CD8-positive, alpha-beta memory T cell (primary cell): Measurements from ENCODE around the gene NTN3. TPM values are rescaled to one million over a fixed set of nuclear protein-coding genes. Genes with fewer than 3 reads are reported as not detected.
"Not testable (repeated sequence)": the region's sequence is repeated elsewhere in the genome, so short reads cannot be mapped to it uniquely, and the experiment has no call there.

Source experiments
- CTCF ChIA-PET: fragments of 350-600 bp; sonication (Branson Sonifier 250); formaldehyde crosslinking; loops from one replicate; lab custom pipeline; 2021; ENCODE audit warnings: antibody characterized with exemption; lab: Charles Lee
- POLR2A ChIA-PET: fragments of 350-600 bp; sonication (Branson Sonifier 250); formaldehyde crosslinking; loops from one replicate; lab custom pipeline; 2021; ENCODE audit warnings: antibody characterized with exemption; lab: Charles Lee
- DNase-seq, 5 donors: peaks; one replicate each; pipeline versions ENCODE4 v3.0.0 to v3.0.0-alpha.2; 2020 to 2022; ENCODE audit warnings: mixed read lengths in 1 of 5
- H3K27ac ChIP-seq: one replicate; pipeline ENCODE4 v1.7.0; 2013; ENCODE audit warnings: low read depth, mild to moderate bottlenecking, low read length, moderate library complexity
- H3K27me3 ChIP-seq: 2 replicates; pipeline ENCODE4 v1.7.0; 2013; ENCODE audit warnings: low read length, mild to moderate bottlenecking; ENCODE audit not compliant: insufficient read depth, poor library complexity, severe bottlenecking
- H3K36me3 ChIP-seq: 2 replicates; pipeline ENCODE4 v1.7.0; 2013; ENCODE audit warnings: mild to moderate bottlenecking, low read length, moderate library complexity; ENCODE audit not compliant: insufficient read depth
- H3K4me1 ChIP-seq: 2 replicates; pipeline ENCODE4 v1.7.0; 2013; ENCODE audit warnings: mild to moderate bottlenecking, low read length, moderate library complexity; ENCODE audit not compliant: insufficient read depth
- H3K4me3 ChIP-seq: 2 replicates; pipeline ENCODE4 v1.7.0; 2013; ENCODE audit warnings: mild to moderate bottlenecking, low read length
- H3K9me3 ChIP-seq: 2 replicates; pipeline ENCODE4 v1.7.0; 2013; ENCODE audit warnings: mild to moderate bottlenecking, low read length
- H3K27ac Mint-ChIP-seq, 8 donors: one replicate each; pipeline ENCODE4 v1.8.0; 2020 to 2021; ENCODE audit warnings: mixed read lengths in 8 of 8, mild to moderate bottlenecking in 6 of 8, inconsistent platforms in 3 of 8, moderate library complexity in 3 of 8
- H3K27me3 Mint-ChIP-seq, 2 donors: one replicate each; pipeline ENCODE4 v1.8.0; 2020 to 2021; ENCODE audit warnings: mixed read lengths in 2 of 2, mild to moderate bottlenecking in 1 of 2, moderate library complexity in 1 of 2
- H3K36me3 Mint-ChIP-seq, 3 donors: one replicate each; pipeline ENCODE4 v1.8.0; 2020 to 2021; ENCODE audit warnings: mixed read lengths in 3 of 3, inconsistent platforms in 1 of 3, mild to moderate bottlenecking in 1 of 3
- H3K4me1 Mint-ChIP-seq, 3 donors: one replicate each; pipeline ENCODE4 v1.8.0; 2020 to 2021; ENCODE audit warnings: mixed read lengths in 3 of 3, inconsistent platforms in 1 of 3, mild to moderate bottlenecking in 1 of 3
- H3K4me3 Mint-ChIP-seq, 7 donors: one replicate each; pipeline ENCODE4 v1.8.0; 2020 to 2021; ENCODE audit warnings: mixed read lengths in 7 of 7, mild to moderate bottlenecking in 6 of 7, moderate library complexity in 4 of 7, inconsistent platforms in 2 of 7
- H3K9me3 Mint-ChIP-seq, 5 donors: one replicate each; pipeline ENCODE4 v1.8.0; 2020 to 2022; ENCODE audit warnings: mixed read lengths in 5 of 5, mild to moderate bottlenecking in 3 of 5, moderate library complexity in 2 of 5, inconsistent platforms in 1 of 5
- polyA plus RNA-seq: library from polyadenylated mRNA; unstranded; fragments of 300-500 nt; fragmentation: Illumina TruSeq; gene quantifications from one replicate; pipeline ENCODE4 v1.2.3, GENCODE V29; 2021
- total RNA-seq, 2 experiments: library from RNA; stranded (reverse); gene quantifications; one replicate each; pipeline ENCODE4 v1.2.3, GENCODE V29; 2021

The NTN3 gene
- total and polyA plus RNA-seq, 3 experiments from 2014 or later, result not detected

DNA sequence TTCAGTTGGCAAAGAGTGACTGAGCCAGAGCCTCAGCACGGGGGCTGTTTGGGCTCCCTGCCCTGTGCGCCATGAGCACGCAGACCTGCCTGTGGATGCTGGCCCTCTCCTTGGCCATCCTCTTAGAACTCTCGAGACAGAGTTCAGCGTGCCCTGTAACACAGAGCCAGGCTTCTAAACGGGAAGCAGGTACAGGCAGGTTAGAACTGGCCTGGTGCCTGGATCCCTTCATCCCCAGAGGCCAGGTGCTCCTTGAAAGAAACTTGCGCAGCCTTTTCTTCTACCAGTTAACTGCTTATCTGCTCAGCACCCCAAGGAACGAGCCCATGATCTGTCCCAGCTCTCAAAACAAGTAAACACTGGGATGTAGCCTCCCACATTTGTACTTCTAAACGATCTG, 35.0 kb upstream of the NTN3 start:
- peak in 1 of 5 donors; percentile 26 for DNase-seq
- no peaks in the 10 kb centered on the region for H3K27me3 Mint-ChIP-seq
- H3K27ac Mint-ChIP-seq, result no peak overlapping the region
- H3K4me1 Mint-ChIP-seq, result peaks cover 6 to 13% (median 9%) of the 10 kb centered on the region in 3 donors
- H3K36me3 Mint-ChIP-seq, result peaks cover 0 to 38% (median 10%) of the 10 kb centered on the region in 3 donors
- H3K9me3 ChIP-seq, result no peaks in the 10 kb centered on the region
- ChIA-PET CTCF (no interaction called here), POLR2A (no interaction called here)
- H3K36me3 ChIP-seq, result no peaks in the 10 kb centered on the region
- H3K4me1 ChIP-seq, result no peaks in the 10 kb centered on the region
- no peak overlapping the region for H3K4me3 ChIP-seq
- H3K9me3 Mint-ChIP-seq, result no peaks in the 10 kb centered on the region
- no peak overlapping the region for H3K4me3 Mint-ChIP-seq
- H3K27me3 ChIP-seq, result no peaks in the 10 kb centered on the region
- no peak overlapping the region for H3K27ac ChIP-seq

DNA sequence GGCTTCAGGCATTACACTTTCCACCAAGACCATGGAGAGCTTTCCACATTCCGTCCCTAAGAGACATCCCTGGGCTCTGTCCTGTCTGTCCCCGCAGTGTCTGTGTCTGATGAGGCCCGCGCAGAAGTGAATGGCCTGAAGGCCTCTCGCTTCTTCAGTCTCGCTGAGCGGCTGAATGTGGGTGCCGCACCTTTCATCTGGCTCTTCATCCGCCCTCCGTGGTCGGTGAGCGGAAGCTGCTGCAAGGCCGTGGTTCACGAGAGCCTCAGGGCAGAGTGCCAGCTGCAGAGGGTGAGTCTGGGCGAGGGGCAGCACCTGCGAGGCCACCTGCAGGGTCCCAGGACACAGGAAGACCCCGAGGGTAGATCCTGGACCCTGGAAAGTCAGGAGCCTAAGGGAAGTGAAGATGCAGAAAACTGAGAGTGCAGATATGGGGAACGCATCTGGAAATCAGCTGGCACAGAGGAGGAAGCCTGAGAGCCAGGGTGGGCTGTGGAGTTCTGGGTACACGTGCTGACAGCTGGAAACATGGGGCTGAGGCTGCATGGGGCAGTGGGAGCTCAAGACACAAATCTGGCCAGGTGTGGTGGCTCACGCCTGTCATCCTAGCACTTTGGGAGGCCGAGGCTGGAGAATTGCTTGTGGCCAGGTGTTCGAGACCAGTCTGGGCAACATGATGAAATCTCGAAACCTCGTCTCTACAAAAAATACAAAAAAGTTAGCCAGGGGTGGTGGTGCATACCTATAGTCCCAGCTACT, 33.9 kb upstream of the NTN3 start:
- H3K9me3 Mint-ChIP-seq, result no peaks in the 10 kb centered on the region
- no peaks in the 10 kb centered on the region for H3K27me3 Mint-ChIP-seq
- H3K4me1 Mint-ChIP-seq, result peaks cover 6 to 13% (median 9%) of the 10 kb centered on the region in 3 donors
- Histone ChIP-seq H3K27me3 (no peaks in the 10 kb centered on the region), H3K36me3 (no peaks in the 10 kb centered on the region), H3K9me3 (no peaks in the 10 kb centered on the region), H3K4me3 (no peak overlapping the region), H3K27ac (no peak overlapping the region), H3K4me1 (no peaks in the 10 kb centered on the region)
- H3K36me3 Mint-ChIP-seq, result peaks cover 0 to 38% (median 10%) of the 10 kb centered on the region in 3 donors
- CTCF ChIA-PET, result no interaction called here
- no peak overlapping the region for H3K27ac Mint-ChIP-seq
- no peak overlapping the region for H3K4me3 Mint-ChIP-seq
- POLR2A ChIA-PET, result no interaction called here
- peak in 1 of 5 donors; percentile 33 for DNase-seq

GRCh38 chr16:2438121-2438520, 33.0 kb upstream of the NTN3 start:
- Mint-ChIP-seq H3K9me3 (no peaks in the 10 kb centered on the region), H3K4me3 (no peak overlapping the region), H3K4me1 (peaks cover 6 to 13% (median 9%) of the 10 kb centered on the region in 3 donors), H3K27ac (peak overlapping the region in 1 of 8 donors; percentile 66), H3K27me3 (no peaks in the 10 kb centered on the region), H3K36me3 (peaks cover 0 to 32% (median 10%) of the 10 kb centered on the region in 3 donors)
- DNase-seq, result peak in 1 of 5 donors; percentile 35
- Histone ChIP-seq H3K4me3 (no peak overlapping the region), H3K27me3 (no peaks in the 10 kb centered on the region), H3K4me1 (no peaks in the 10 kb centered on the region), H3K27ac (no peak overlapping the region), H3K9me3 (no peaks in the 10 kb centered on the region), H3K36me3 (no peaks in the 10 kb centered on the region)
- ChIA-PET POLR2A (no interaction called here), CTCF (no interaction called here)

- Mint-ChIP-seq H3K27me3 (no peaks in the 10 kb centered on the region), H3K9me3 (no peaks in the 10 kb centered on the region), H3K36me3 (peaks cover 0 to 29% (median 7%) of the 10 kb centered on the region in 3 donors), H3K27ac (peak overlapping the region in 4 of 8 donors; percentile 31 to 84 (median 56)), H3K4me1 (peaks cover 6 to 13% (median 9%) of the 10 kb centered on the region in 3 donors), H3K4me3 (no peak overlapping the region)
- Histone ChIP-seq H3K9me3 (no peaks in the 10 kb centered on the region), H3K27ac (no peak overlapping the region), H3K36me3 (no peaks in the 10 kb centered on the region), H3K27me3 (no peaks in the 10 kb centered on the region), H3K4me1 (no peaks in the 10 kb centered on the region), H3K4me3 (no peak overlapping the region)
- POLR2A ChIA-PET, result no interaction called here
- DNase-seq, result peak in 1 of 5 donors; percentile 3
- CTCF ChIA-PET, result interaction anchor here (1.5 kb wide), 1 partner anchor 10 kb away, joined by 4 read pairs; the partner anchor contains the start of gene CCNF
Observed at GRCh38 chr16:2439598-2439997, 31.5 kb upstream of the NTN3 start.

GRCh38 chr16:2441143-2441804, 29.8 kb upstream of the NTN3 start:
- CTCF ChIA-PET, result interaction anchor here (1.5 to 1.6 kb wide), 2 partner anchors 12 to 45 kb away, joined by 3 to 4 read pairs; partner anchors contain the start of gene CCNF
- H3K4me3 Mint-ChIP-seq, H3K27ac ChIP-seq, H3K4me3 ChIP-seq, H3K27me3 ChIP-seq, H3K9me3 Mint-ChIP-seq, H3K27me3 Mint-ChIP-seq, H3K9me3 ChIP-seq, H3K4me1 ChIP-seq, H3K36me3 ChIP-seq: not testable (repeated sequence)
- peak in 1 of 5 donors; percentile 23 for DNase-seq
- peaks cover 0 to 33% (median 6%) of the 10 kb centered on the region in 3 donors for H3K36me3 Mint-ChIP-seq
- H3K4me1 Mint-ChIP-seq, result peaks cover 6 to 13% (median 9%) of the 10 kb centered on the region in 3 donors
- peak overlapping the region in 1 of 8 donors; percentile 17 for H3K27ac Mint-ChIP-seq
- POLR2A ChIA-PET, result interaction anchor here (0.7 kb wide), 1 partner anchor 12 kb away, joined by 3 read pairs; no protein-coding TSS in a partner anchor

- Mint-ChIP-seq H3K27me3 (no peaks in the 10 kb centered on the region), H3K4me3 (no peak overlapping the region), H3K36me3 (peaks cover 0 to 31% (median 11%) of the 10 kb centered on the region in 3 donors), H3K27ac (no peak overlapping the region), H3K4me1 (peaks cover 6 to 13% (median 9%) of the 10 kb centered on the region in 3 donors), H3K9me3 (no peaks in the 10 kb centered on the region)
- Histone ChIP-seq H3K27me3 (no peaks in the 10 kb centered on the region), H3K9me3 (no peaks in the 10 kb centered on the region), H3K27ac (no peak overlapping the region), H3K4me3 (no peak overlapping the region), H3K36me3 (no peaks in the 10 kb centered on the region), H3K4me1 (no peaks in the 10 kb centered on the region)
- peak in 1 of 5 donors; percentile 29 for DNase-seq
- ChIA-PET CTCF (no interaction called here), POLR2A (interaction anchor here (0.7 kb wide), 1 partner anchor 677 kb away, joined by 3 read pairs; no protein-coding TSS in a partner anchor)
Observed at GRCh38 chr16:2443555-2443954, 27.5 kb upstream of the NTN3 start.

DNA sequence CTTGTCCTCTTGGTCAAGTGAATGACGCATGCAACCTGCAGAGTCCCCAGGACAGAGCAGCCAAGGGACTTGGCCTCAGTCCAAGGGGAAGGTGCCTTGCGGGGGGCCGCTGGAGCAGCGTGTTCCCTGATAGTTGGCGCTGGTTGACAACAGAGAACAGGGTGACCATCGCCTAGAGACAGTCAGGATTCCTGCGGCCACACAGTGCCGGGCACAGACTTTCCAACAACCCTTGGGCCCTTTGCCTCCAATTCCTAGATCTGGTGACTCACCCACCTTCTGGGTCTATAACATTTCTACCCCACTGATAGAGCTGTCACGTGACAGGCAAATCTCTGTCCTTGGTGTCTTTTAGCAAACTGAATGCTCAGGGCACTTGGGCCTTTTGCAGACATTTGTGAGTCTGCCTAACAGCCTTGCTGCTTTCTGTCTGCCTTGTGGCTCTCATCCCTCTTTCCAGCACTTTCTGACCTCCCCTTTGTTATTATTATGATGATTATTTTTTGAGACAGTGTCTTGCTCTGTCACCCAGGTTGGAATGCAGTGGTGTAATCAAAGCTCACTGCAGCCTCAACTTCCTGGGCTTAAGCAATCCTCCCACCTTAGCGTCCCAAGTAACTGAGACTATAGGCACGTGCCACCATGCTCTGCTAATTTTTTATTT, 23.0 kb upstream of the NTN3 start:
- DNase-seq, result no peak
- ChIA-PET POLR2A (no interaction called here), CTCF (no interaction called here)
- H3K4me3 ChIP-seq, result no peak overlapping the region
- no peak overlapping the region for H3K27ac ChIP-seq
- Mint-ChIP-seq H3K36me3 (peaks cover 0 to 47% (median 8%) of the 10 kb centered on the region in 3 donors), H3K4me3 (no peak overlapping the region), H3K9me3 (no peaks in the 10 kb centered on the region), H3K27me3 (no peaks in the 10 kb centered on the region), H3K27ac (no peak overlapping the region), H3K4me1 (no peaks in the 10 kb centered on the region)
- no peaks in the 10 kb centered on the region for H3K27me3 ChIP-seq
- no peaks in the 10 kb centered on the region for H3K36me3 ChIP-seq
- H3K4me1 ChIP-seq, result no peaks in the 10 kb centered on the region
- no peaks in the 10 kb centered on the region for H3K9me3 ChIP-seq
